ENCODE results near the gene KIAA1549.

KIAA1549 gene

GRCh38 chr7:138975343-138976104, 5.7 kb downstream of the KIAA1549 start:
- TF ChIP-seq CTCF (IDR thresholded peaks at IDR 0.05; ENCODE audit: control insufficient read depth, insufficient read depth, low read depth, low read length, missing control alignments), result no peak
- DNase-seq (ENCODE audit: low read depth), result no peak
- no peak overlapping the region for H3K4me3 ChIP-seq (ENCODE audit: control insufficient read depth, low read depth, low read length)

GRCh38 chr7:138974675-138975292, 6.4 kb downstream of the KIAA1549 start:
- DNase-seq (ENCODE audit: low read depth), result no peak
- H3K4me3 ChIP-seq (ENCODE audit: control insufficient read depth, low read depth, low read length), result no peak overlapping the region
- no peak for TF ChIP-seq CTCF (IDR thresholded peaks at IDR 0.05; ENCODE audit: control insufficient read depth, insufficient read depth, low read depth, low read length, missing control alignments)

- DNase-seq (ENCODE audit: low read depth), result no peak
- H3K4me3 ChIP-seq (ENCODE audit: control insufficient read depth, low read depth, low read length), result no peak overlapping the region
- no peak for TF ChIP-seq CTCF (IDR thresholded peaks at IDR 0.05; ENCODE audit: control insufficient read depth, insufficient read depth, low read depth, low read length, missing control alignments)
Measured at GRCh38 chr7:138974103-138974502, 7.1 kb downstream of the KIAA1549 start.

GRCh38 chr7:138970952-138971351, 10.2 kb downstream of the KIAA1549 start:
- H3K4me3 ChIP-seq (ENCODE audit: control insufficient read depth, low read depth, low read length), result no peak overlapping the region
- TF ChIP-seq CTCF (IDR thresholded peaks at IDR 0.05; ENCODE audit: control insufficient read depth, insufficient read depth, low read depth, low read length, missing control alignments), result no peak
- DNase-seq (ENCODE audit: low read depth), result no peak

GRCh38 chr7:138970446-138970845, 10.7 kb downstream of the KIAA1549 start:
- TF ChIP-seq CTCF (IDR thresholded peaks at IDR 0.05; ENCODE audit: control insufficient read depth, insufficient read depth, low read depth, low read length, missing control alignments), result no peak
- no peak overlapping the region for H3K4me3 ChIP-seq (ENCODE audit: control insufficient read depth, low read depth, low read length)
- no peak for DNase-seq (ENCODE audit: low read depth)

GRCh38 chr7:138967159-138967558, 14.0 kb downstream of the KIAA1549 start:
- DNase-seq (ENCODE audit: low read depth), result no peak
- TF ChIP-seq CTCF (IDR thresholded peaks at IDR 0.05; ENCODE audit: control insufficient read depth, insufficient read depth, low read depth, low read length, missing control alignments), result no peak
- no peak overlapping the region for H3K4me3 ChIP-seq (ENCODE audit: control insufficient read depth, low read depth, low read length)

All from AG09309 (cell line).